GM06990 (cell line): ENCODE data around the gene NUP214.

Source experiments
- DNase-seq: peaks from one replicate; pipeline ENCODE4 v3.0.0-alpha.2; 2011; ENCODE audit not compliant: insufficient read length; ENCODE audit errors: extremely low read depth
- H3K27me3 ChIP-seq: replicated peaks from 2 replicates; pipeline ENCODE4 v1.6.0; 2011; ENCODE audit warnings: low read length; ENCODE audit not compliant: control insufficient read depth, insufficient read depth
- H3K36me3 ChIP-seq: 2 replicates; pipeline ENCODE4 v1.5.1; 2011; ENCODE audit warnings: low read length; ENCODE audit not compliant: control insufficient read depth, insufficient read depth
- H3K4me3 ChIP-seq: replicated peaks from 2 replicates; pipeline ENCODE4 v1.5.1; 2011; ENCODE audit warnings: low read depth, mild to moderate bottlenecking, control low read depth, low read length
- TF ChIP-seq, protein P1 (sequence below): IDR thresholded peaks from 2 replicates; pipeline ENCODE4 v1.5.1; 2011; ENCODE audit warnings: low read length, control low read depth, mild to moderate bottlenecking, inconsistent platforms; ENCODE audit not compliant: insufficient read depth, poor library complexity, severe bottlenecking

NUP214 gene

DNA sequence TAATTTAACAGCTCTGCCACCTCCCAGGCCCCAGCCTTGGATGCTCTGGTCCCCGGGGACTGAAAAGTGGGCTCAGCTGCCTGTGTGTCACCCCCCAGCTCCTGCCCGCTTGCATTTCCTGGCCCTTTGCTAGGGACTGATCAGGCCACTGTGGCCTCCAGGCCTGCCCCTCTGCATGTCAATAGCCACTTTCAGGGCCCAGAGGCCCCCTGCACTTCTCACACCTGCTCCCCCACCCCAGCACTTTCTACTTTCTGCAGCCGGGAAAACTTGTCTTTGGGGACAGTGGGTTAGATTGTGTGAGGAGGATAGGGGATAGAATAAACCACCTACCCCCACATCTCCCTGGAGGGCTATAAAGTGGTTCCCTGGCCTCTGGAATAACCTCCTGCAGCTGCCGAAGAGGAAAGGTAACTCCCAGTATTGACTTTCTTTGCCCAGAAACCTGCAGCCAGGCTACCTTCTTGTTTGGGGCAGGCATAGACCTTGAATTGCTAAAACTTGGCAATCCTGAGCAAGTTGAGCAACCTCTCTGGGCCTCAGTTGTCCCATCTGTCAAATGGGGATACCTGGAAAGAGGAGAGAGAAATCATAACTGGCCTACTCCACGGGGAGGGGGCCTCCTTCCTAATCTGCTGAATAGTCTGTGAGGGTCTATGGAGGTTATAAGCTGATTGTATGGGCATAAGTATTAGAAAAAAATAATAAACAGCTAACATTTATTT is 21.2 kb upstream of the NUP214 start:
- DNase-seq = no peak
- TF ChIP-seq, protein P1, sequence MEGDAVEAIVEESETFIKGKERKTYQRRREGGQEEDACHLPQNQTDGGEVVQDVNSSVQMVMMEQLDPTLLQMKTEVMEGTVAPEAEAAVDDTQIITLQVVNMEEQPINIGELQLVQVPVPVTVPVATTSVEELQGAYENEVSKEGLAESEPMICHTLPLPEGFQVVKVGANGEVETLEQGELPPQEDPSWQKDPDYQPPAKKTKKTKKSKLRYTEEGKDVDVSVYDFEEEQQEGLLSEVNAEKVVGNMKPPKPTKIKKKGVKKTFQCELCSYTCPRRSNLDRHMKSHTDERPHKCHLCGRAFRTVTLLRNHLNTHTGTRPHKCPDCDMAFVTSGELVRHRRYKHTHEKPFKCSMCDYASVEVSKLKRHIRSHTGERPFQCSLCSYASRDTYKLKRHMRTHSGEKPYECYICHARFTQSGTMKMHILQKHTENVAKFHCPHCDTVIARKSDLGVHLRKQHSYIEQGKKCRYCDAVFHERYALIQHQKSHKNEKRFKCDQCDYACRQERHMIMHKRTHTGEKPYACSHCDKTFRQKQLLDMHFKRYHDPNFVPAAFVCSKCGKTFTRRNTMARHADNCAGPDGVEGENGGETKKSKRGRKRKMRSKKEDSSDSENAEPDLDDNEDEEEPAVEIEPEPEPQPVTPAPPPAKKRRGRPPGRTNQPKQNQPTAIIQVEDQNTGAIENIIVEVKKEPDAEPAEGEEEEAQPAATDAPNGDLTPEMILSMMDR = no peak
- H3K36me3 ChIP-seq = no peaks in the 10 kb centered on the region
- no peak overlapping the region for H3K4me3 ChIP-seq
- peaks cover 1% of the 10 kb centered on the region; the same call in 1 of the 2 replicates for H3K27me3 ChIP-seq

- peaks cover 1% of the 10 kb centered on the region; the same call in 1 of the 2 replicates for H3K27me3 ChIP-seq
- TF ChIP-seq, protein P1 = no peak
- H3K4me3 ChIP-seq = no peak overlapping the region
- no peaks in the 10 kb centered on the region for H3K36me3 ChIP-seq
- no peak for DNase-seq
Observed at GRCh38 chr9:131105952-131106351, 19.4 kb upstream of the NUP214 start.

GRCh38 chr9:131107760-131108159 is 17.6 kb upstream of the NUP214 start:
- H3K27me3 ChIP-seq = peaks cover 1% of the 10 kb centered on the region; the same call in 1 of the 2 replicates
- TF ChIP-seq, protein P1 = no peak
- H3K4me3 ChIP-seq = no peak overlapping the region
- H3K36me3 ChIP-seq = no peaks in the 10 kb centered on the region
- no peak for DNase-seq

- Histone ChIP-seq H3K4me3 (no peak overlapping the region), H3K36me3 (no peaks in the 10 kb centered on the region), H3K27me3 (peaks cover 1% of the 10 kb centered on the region; the same call in 1 of the 2 replicates)
- TF ChIP-seq, protein P1 = no peak
- DNase-seq = no peak
Observed at GRCh38 chr9:131111186-131111853, 14.1 kb upstream of the NUP214 start.

DNA sequence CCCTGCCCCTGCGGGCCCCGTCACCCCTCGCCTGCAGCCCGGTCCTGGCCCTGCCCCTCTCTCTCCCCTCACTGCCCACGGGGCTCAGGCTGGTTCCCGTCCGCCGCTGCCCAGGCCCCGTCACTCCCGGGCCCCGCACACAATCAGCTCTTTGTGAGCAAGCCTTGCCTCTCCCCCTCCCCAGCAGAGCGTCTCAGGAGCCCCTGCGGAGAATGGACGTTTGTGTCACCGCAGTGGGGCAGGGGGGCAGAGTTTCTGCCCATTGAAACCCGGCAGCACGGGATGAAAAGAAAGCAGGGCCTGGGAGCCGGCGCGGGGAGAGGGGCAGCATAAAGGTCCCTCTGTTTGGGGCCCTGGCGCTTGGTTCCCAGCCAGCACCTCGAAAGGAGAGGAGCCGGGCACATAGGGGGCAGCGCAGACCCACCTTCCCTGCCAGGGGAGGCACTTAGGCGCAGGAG is 13.5 kb upstream of the NUP214 start:
- TF ChIP-seq, protein P1 = no peak
- no peak overlapping the region for H3K4me3 ChIP-seq
- no peaks in the 10 kb centered on the region; the same call in 1 of the 2 replicates for H3K27me3 ChIP-seq
- no peak for DNase-seq
- no peaks in the 10 kb centered on the region for H3K36me3 ChIP-seq
